OCI-LY7 (cell line): ENCODE measurements around the gene PCBP3.

Source experiments
- EZH2phosphoT487 ChIP-seq: fragments of 200-600 bp; sonication (generic); IDR thresholded peaks from 2 replicates; pipeline ENCODE4 v1.6.1; 2018; ENCODE audit warnings: low read depth, borderline replicate concordance, mild to moderate bottlenecking, mixed run types, antibody characterized with exemption, low read length, moderate library complexity, mixed read lengths
- TF ChIP-seq, protein P1 (sequence below): fragments of 200-600 bp; sonication (generic); conservative IDR thresholded peaks from 2 replicates; pipeline ENCODE4 v1.5.1; 2014; ENCODE audit warnings: mild to moderate bottlenecking, antibody characterized with exemption, low read length, moderate library complexity, mixed read lengths

- TF ChIP-seq, protein P1, sequence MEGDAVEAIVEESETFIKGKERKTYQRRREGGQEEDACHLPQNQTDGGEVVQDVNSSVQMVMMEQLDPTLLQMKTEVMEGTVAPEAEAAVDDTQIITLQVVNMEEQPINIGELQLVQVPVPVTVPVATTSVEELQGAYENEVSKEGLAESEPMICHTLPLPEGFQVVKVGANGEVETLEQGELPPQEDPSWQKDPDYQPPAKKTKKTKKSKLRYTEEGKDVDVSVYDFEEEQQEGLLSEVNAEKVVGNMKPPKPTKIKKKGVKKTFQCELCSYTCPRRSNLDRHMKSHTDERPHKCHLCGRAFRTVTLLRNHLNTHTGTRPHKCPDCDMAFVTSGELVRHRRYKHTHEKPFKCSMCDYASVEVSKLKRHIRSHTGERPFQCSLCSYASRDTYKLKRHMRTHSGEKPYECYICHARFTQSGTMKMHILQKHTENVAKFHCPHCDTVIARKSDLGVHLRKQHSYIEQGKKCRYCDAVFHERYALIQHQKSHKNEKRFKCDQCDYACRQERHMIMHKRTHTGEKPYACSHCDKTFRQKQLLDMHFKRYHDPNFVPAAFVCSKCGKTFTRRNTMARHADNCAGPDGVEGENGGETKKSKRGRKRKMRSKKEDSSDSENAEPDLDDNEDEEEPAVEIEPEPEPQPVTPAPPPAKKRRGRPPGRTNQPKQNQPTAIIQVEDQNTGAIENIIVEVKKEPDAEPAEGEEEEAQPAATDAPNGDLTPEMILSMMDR, result no peak
- no peak for TF ChIP-seq EZH2phosphoT487
Observed at GRCh38 chr21:45873418-45873817, 229.9 kb downstream of the PCBP3 start.
